HUES48 (cell line): ENCODE results near the gene CERS6.
"Not testable (repeated sequence)": the region's sequence is repeated elsewhere in the genome, so short reads cannot be mapped to it uniquely, and the experiment has no call there.

Experiments
- H3K27ac ChIP-seq: one replicate; pipeline ENCODE4 v1.7.0; 2013; ENCODE audit warnings: low read depth, low read length, inconsistent platforms
- H3K27me3 ChIP-seq: 2 replicates; pipeline ENCODE4 v1.6.1; 2013; ENCODE audit warnings: mild to moderate bottlenecking, low read length; ENCODE audit not compliant: control insufficient read depth, insufficient read depth
- H3K36me3 ChIP-seq: 2 replicates; pipeline ENCODE4 v1.6.1; 2013; ENCODE audit warnings: low read length; ENCODE audit not compliant: control insufficient read depth, insufficient read depth
- H3K4me1 ChIP-seq: 2 replicates; pipeline ENCODE4 v1.6.1; 2013; ENCODE audit warnings: mild to moderate bottlenecking, low read length; ENCODE audit not compliant: control insufficient read depth, insufficient read depth
- H3K4me3 ChIP-seq: 2 replicates; pipeline ENCODE4 v1.5.1; 2013; ENCODE audit warnings: mild to moderate bottlenecking, low read depth, low read length
- H3K9ac ChIP-seq: 2 replicates; pipeline ENCODE4 v1.6.1; 2013; ENCODE audit warnings: mild to moderate bottlenecking, low read depth, low read length, moderate library complexity
- H3K9me3 ChIP-seq: 2 replicates; pipeline ENCODE4 v1.6.1; 2013; ENCODE audit warnings: low read length; ENCODE audit not compliant: control insufficient read depth, insufficient read depth

The CERS6 gene

DNA sequence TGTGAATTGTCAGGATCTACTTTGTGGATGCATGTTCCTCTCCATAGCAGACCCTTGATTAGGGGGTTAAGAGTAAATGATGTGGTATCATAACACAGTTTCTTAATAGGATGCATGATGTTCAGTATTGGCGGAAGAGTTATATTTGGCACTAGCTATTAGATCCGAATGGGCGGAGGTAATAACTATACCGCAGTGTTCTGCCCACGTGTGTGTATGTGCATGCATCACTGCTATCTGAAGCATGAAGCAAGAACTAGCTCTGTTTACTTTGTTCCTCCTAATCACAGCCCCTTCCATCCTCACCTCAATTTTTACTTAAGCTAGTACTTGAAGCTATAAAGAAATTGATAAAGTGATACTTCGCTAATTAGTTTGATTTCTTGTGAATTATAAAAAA is 186.8 kb downstream of the CERS6 start:
- H3K4me1 ChIP-seq = peaks cover 27% of the 10 kb centered on the region
- H3K9ac ChIP-seq = no peak overlapping the region
- H3K27me3 ChIP-seq = no peaks in the 10 kb centered on the region
- H3K27ac ChIP-seq = no peak overlapping the region
- no peak overlapping the region for H3K4me3 ChIP-seq
- no peaks in the 10 kb centered on the region for H3K9me3 ChIP-seq
- no peaks in the 10 kb centered on the region for H3K36me3 ChIP-seq

- no peak overlapping the region for H3K27ac ChIP-seq
- H3K27me3 ChIP-seq = no peaks in the 10 kb centered on the region
- H3K9ac ChIP-seq = no peak overlapping the region
- no peaks in the 10 kb centered on the region for H3K9me3 ChIP-seq
- H3K36me3 ChIP-seq = no peaks in the 10 kb centered on the region
- H3K4me3 ChIP-seq = no peak overlapping the region
- peaks cover 21% of the 10 kb centered on the region for H3K4me1 ChIP-seq
Observed at GRCh38 chr2:168643979-168644378, 187.9 kb downstream of the CERS6 start.

GRCh38 chr2:168645696-168646338 is 189.7 kb downstream of the CERS6 start:
- Histone ChIP-seq H3K27me3 (no peaks in the 10 kb centered on the region), H3K27ac (no peak overlapping the region), H3K4me3 (no peak overlapping the region), H3K4me1 (peaks cover 19% of the 10 kb centered on the region), H3K9ac (no peak overlapping the region), H3K36me3 (no peaks in the 10 kb centered on the region), H3K9me3 (no peaks in the 10 kb centered on the region)

DNA sequence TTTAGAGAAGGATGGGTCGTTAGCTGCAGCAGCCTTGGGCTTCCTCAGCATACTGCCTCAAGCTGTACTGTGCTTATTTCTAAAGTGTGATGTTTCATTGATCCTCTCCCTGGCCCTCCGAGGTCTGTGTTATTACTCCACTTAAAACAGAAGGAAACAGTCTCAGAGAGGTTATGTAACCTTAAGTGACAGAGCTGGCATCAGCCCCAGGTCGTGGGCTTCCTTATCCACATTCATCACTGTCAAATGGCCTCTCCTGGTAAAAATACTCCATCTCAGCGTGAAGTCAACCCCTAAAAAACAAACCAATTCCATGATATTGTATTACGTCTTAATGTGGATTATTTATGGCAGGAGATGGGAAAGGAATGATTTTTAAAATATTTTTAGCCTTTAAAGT is 193.0 kb downstream of the CERS6 start:
- H3K27me3 ChIP-seq = no peaks in the 10 kb centered on the region
- no peak overlapping the region for H3K9ac ChIP-seq

GRCh38 chr2:168649562-168649961 is 193.5 kb downstream of the CERS6 start:
- Histone ChIP-seq H3K27me3 (no peaks in the 10 kb centered on the region), H3K4me1 (peaks cover 14% of the 10 kb centered on the region), H3K4me3 (no peak overlapping the region), H3K36me3 (no peaks in the 10 kb centered on the region), H3K9ac (no peak overlapping the region), H3K27ac (no peak overlapping the region), H3K9me3 (no peaks in the 10 kb centered on the region)

More for the DNA sequence above, 193.0 kb downstream of the CERS6 start:
- H3K4me3 ChIP-seq = no peak overlapping the region
- H3K36me3 ChIP-seq = no peaks in the 10 kb centered on the region
- H3K4me1 ChIP-seq = peaks cover 14% of the 10 kb centered on the region
- no peak overlapping the region for H3K27ac ChIP-seq
- H3K9me3 ChIP-seq = no peaks in the 10 kb centered on the region

- Histone ChIP-seq H3K36me3 (no peaks in the 10 kb centered on the region), H3K27ac (no peak overlapping the region), H3K9me3 (no peaks in the 10 kb centered on the region), H3K4me1 (peaks cover 14% of the 10 kb centered on the region), H3K9ac (no peak overlapping the region), H3K27me3 (no peaks in the 10 kb centered on the region), H3K4me3 (no peak overlapping the region)
Observed at GRCh38 chr2:168650139-168650538, 194.1 kb downstream of the CERS6 start.

DNA sequence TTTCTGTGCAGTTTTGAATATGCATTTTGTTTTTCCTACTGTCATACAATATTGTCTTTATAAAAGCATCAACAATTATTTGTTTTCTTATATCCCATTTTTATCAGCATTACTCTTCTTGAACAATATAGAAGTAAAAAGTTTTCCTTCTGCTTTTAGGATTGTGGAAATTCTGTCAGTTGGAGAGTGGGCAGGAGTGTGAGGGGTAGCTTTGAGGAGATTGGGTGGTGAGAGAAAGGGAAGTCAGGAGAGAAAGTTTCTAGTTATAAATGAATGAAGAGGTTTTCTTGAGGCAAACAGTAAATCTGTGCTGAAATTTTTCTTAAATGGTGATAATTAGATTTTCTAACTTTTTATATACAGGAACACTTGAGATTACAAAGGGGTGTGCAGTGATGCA is 194.7 kb downstream of the CERS6 start:
- no peaks in the 10 kb centered on the region for H3K27me3 ChIP-seq
- no peak overlapping the region for H3K4me3 ChIP-seq
- H3K4me1 ChIP-seq = peaks cover 14% of the 10 kb centered on the region
- H3K27ac ChIP-seq = no peak overlapping the region
- H3K9ac ChIP-seq = no peak overlapping the region
- H3K36me3 ChIP-seq = no peaks in the 10 kb centered on the region
- H3K9me3 ChIP-seq = no peaks in the 10 kb centered on the region

GRCh38 chr2:168652997-168653921 is 197.2 kb downstream of the CERS6 start:
- Histone ChIP-seq H3K27ac (no peak overlapping the region), H3K9me3 (no peaks in the 10 kb centered on the region), H3K27me3 (no peaks in the 10 kb centered on the region), H3K9ac (no peak overlapping the region; the same call in 1 of the 2 replicates), H3K4me1 (peaks cover 14% of the 10 kb centered on the region), H3K36me3 (no peaks in the 10 kb centered on the region), H3K4me3 (no peak overlapping the region)

DNA sequence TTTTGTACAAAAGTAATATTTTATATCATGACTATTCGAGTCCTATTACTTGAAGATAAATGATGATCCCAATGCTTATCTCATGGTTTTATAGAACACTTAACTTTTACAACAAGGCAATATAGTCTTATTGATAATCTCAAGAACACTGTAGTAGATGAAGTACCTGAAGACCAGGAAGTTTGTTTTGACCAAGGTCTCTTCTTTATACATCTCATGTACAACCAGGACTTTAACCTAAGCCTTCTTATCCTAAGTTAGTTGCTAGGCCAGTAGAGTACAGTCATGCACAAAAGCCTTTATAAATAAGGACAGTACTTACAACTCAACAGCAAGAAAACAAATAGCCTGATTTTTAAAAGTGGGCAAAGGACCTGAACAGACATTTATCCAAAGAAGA is 198.6 kb downstream of the CERS6 start:
- H3K9me3 ChIP-seq = no peaks in the 10 kb centered on the region
- no peak overlapping the region for H3K9ac ChIP-seq
- no peaks in the 10 kb centered on the region for H3K36me3 ChIP-seq
- peaks cover 8% of the 10 kb centered on the region for H3K4me1 ChIP-seq
- H3K27me3 ChIP-seq = no peaks in the 10 kb centered on the region
- no peak overlapping the region for H3K27ac ChIP-seq
- no peak overlapping the region for H3K4me3 ChIP-seq

DNA sequence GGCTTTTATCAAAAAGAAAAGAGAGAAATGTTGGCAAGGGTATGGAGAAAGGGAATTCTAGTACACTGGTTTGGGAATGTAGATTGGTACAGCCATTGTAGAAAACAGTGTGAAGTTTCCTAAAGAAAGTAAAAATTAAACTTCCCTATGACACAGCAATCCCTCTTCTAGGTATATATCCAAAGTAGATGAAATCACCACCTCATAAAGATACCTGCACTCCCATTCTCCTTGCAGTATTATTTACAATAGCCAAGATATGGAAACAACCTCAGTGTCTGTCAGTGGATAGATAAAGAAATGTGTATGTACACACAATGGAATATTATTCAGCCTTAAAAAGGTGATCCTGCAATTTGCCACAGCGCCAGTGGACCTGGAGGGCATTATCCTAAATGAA is 199.1 kb downstream of the CERS6 start:
- H3K36me3 ChIP-seq = no peaks in the 10 kb centered on the region
- H3K9ac ChIP-seq = no peak overlapping the region
- no peak overlapping the region for H3K4me3 ChIP-seq
- H3K9me3 ChIP-seq = no peaks in the 10 kb centered on the region
- H3K27ac ChIP-seq = no peak overlapping the region
- no peaks in the 10 kb centered on the region for H3K27me3 ChIP-seq
- peaks cover 8% of the 10 kb centered on the region; the same call in 1 of the 2 replicates for H3K4me1 ChIP-seq

- H3K9me3 ChIP-seq, H3K27me3 ChIP-seq, H3K9ac ChIP-seq, H3K27ac ChIP-seq, H3K4me3 ChIP-seq, H3K36me3 ChIP-seq: not testable (repeated sequence)
- H3K4me1 ChIP-seq = peaks cover 26% of the 10 kb centered on the region
Observed at GRCh38 chr2:168657378-168657777, 201.3 kb downstream of the CERS6 start.
